Endothelial cell of umbilical vein (primary cell): ENCODE data around the gene ANTXRL.

Source experiments
- MYC ChIP-seq: IDR thresholded peaks from one replicate; pipeline ENCODE4 v1.6.1; 2011; ENCODE audit warnings: mild to moderate bottlenecking, low read depth, low read length
- POLR2AphosphoS5 ChIP-seq: IDR thresholded peaks from 2 replicates; pipeline ENCODE4 v1.6.1; 2012; ENCODE audit warnings: low read depth, mild to moderate bottlenecking, control low read depth, low read length, moderate library complexity; ENCODE audit not compliant: insufficient read depth
- TF ChIP-seq, protein P1 (sequence below), 2 donors: IDR thresholded peaks; 1 replicate in 1 of 2; 2 replicates in 1 of 2; pipeline ENCODE4 v1.5.1; 2011; ENCODE audit warnings: low read length in 2 of 2, mild to moderate bottlenecking in 2 of 2, moderate library complexity in 2 of 2, control low read depth in 1 of 2, inconsistent platforms in 1 of 2, low read depth in 1 of 2; ENCODE audit not compliant: insufficient read depth in 1 of 2; ENCODE audit errors: extremely low read depth in 1 of 2

DNA sequence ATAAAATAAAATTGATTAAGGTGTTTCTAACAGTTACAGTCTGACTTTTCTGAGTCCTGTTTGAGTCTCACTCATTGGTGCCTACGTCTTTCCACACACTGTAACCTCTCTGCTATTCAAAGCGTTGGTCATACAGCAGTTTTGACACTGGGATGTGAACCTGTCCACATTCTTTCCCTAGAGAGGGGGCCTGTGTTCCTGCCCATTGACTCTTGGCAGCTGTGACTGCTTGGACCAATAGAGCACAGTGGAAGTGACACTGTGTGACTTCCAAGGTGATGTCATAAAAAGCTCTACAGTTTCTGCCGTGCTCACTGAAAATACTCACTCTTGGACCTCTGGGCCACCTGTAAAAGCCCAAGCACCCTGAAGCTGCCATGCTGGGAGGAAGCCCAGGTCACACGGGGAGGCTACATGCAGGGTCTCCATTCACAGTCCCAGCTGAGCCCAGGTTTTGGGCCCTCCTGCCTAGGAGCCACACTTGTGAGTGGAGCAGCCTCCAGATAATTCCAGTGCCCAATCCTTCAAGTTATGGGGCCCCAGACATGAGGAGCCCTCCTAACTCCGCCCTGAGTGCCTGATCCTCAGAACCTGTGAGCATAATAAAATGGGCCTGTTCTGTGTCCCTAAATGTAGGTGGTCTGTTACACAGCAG, 704 bp upstream of the ANTXRL start:
- TF ChIP-seq, protein P1, sequence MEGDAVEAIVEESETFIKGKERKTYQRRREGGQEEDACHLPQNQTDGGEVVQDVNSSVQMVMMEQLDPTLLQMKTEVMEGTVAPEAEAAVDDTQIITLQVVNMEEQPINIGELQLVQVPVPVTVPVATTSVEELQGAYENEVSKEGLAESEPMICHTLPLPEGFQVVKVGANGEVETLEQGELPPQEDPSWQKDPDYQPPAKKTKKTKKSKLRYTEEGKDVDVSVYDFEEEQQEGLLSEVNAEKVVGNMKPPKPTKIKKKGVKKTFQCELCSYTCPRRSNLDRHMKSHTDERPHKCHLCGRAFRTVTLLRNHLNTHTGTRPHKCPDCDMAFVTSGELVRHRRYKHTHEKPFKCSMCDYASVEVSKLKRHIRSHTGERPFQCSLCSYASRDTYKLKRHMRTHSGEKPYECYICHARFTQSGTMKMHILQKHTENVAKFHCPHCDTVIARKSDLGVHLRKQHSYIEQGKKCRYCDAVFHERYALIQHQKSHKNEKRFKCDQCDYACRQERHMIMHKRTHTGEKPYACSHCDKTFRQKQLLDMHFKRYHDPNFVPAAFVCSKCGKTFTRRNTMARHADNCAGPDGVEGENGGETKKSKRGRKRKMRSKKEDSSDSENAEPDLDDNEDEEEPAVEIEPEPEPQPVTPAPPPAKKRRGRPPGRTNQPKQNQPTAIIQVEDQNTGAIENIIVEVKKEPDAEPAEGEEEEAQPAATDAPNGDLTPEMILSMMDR (IDR thresholded peaks at IDR 0.05; ENCODE audit: extremely low read depth in 1 of 2, insufficient read depth in 1 of 2, low read depth in 1 of 2, low read length in 2 of 2): no peak
- TF ChIP-seq MYC (no peak), POLR2AphosphoS5 (no peak)
